Measurements from ENCODE around the gene BCR. TPM values are rescaled to one million over a fixed set of nuclear protein-coding genes. Genes with fewer than 3 reads are reported as not detected.

The BCR gene
- total and polyA plus RNA-seq, 2 of the 4 experiments (the other 2 are of a cell fraction) = 28.9 to 44.6 TPM

DNA sequence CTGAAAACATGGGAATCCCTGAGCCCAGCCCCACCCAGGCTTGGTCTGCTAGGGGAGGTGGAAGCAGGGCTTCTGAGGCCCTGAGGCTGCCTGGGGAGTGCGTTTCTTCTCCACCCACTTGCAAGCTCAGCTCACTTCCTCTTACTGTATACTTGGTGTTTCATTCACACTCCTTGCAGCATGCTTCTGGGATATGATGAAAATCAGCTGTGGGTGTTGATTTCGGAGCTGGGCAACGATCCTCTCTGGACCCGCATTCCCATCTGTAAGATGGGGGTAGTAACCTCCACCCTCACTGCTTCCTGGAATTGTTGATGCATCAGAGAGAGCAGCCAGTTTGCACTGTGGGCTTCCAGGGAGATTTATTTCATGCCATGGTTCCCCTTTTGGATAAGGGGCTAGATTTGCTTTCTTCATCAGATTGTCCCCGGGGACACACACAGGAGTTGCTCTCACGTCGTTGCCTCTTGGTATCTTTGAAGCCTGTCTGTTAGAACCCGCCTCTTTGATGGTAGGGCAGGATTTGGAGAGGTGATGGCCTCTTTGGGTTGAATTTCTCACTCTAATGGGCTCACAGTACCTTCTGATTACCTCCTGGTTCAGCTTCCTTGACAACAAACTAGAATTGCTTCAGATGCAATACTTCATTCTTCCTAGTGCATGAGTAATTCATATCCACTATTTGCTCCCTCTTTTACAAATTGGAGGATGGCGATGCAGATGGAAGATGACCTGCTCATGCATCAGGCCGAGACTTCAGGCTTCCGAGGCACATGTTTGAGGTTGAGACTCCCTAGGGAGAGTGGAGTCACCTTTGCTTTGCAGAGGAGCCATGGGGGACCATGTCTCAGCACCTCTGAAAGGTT is 40.4 kb downstream of the BCR start:
- BruUV-seq (replicated peaks) = no TSS peak
- peaks cover 39 to 94% of the 10 kb centered on the region in 2 experiments for H3K79me1 ChIP-seq (ENCODE audit: low read depth in 1 of 2, low read length in 2 of 2)
- dilution Hi-C loops (cut with HindIII; ENCODE audit: low sequenced_read_pairs, unreplicated experiment) = no loop called here
- peak overlapping the region; percentile 39; the same call in 1 of the 2 replicates for H3K23ac ChIP-seq (ENCODE audit: low read depth, low read length)
- H4K5ac ChIP-seq (ENCODE audit: low read depth, low read length) = peak overlapping the region; percentile 13
- peak overlapping the region; percentile 5 for H2AFZ ChIP-seq (replicated peaks; ENCODE audit: low read length, poor library complexity)
- no peak overlapping the region for H2BK20ac ChIP-seq (ENCODE audit: low read depth, low read length)
- H3K36me3 ChIP-seq (ENCODE audit: control insufficient read depth, insufficient read depth, low read length) = no peaks in the 10 kb centered on the region
- H3K56ac ChIP-seq (ENCODE audit: extremely low read depth, insufficient read depth, low read length) = no peak overlapping the region
- ATAC-seq (ENCODE audit: low read depth) = peak; percentile 25
- peak overlapping the region; percentile 91; the same call in 1 of the 2 replicates for H3K14ac ChIP-seq (replicated peaks; ENCODE audit: low read depth, low read length)
- in situ Hi-C loops (cut with MboI; ENCODE audit: low sequenced_read_pairs) = no loop called here
- peak overlapping the region; percentile 8 for H2AK9ac ChIP-seq (replicated peaks; ENCODE audit: low read depth, low read length, poor library complexity)
- no peak overlapping the region; the same call in 1 of the 2 replicates for H4K91ac ChIP-seq (ENCODE audit: insufficient read depth, low read depth, low read length)
- no peak overlapping the region for H2BK15ac ChIP-seq (ENCODE audit: low read depth, low read length)
- no peak overlapping the region for H3K4me3 ChIP-seq (ENCODE audit: insufficient read depth, low read depth, low read length)
- no CpG with 5 or more reads among the region's 11 CpGs for WGBS, 2 experiments (ENCODE audit: extremely low coverage in 2 of 2, insufficient read length in 1 of 2)
- no peaks in the 10 kb centered on the region for H3K27me3 ChIP-seq (ENCODE audit: control insufficient read depth, insufficient read depth, low read length)
- intact Hi-C loops (cut with micrococcal nuclease) = no loop called here
- 0 out of 4 replicates have a peak overlapping the region, but pooled peaks of 1 of the 2 experiments have one; percentile 2 for H4K8ac ChIP-seq (ENCODE audit: low read depth in 2 of 2, low read length in 2 of 2)
- H3K9me3 ChIP-seq (ENCODE audit: control insufficient read depth, insufficient read depth, low read length) = no peaks in the 10 kb centered on the region
- peaks cover 60% of the 10 kb centered on the region for H3K9me1 ChIP-seq (ENCODE audit: insufficient read depth, low read length)
- H3K27ac ChIP-seq (ENCODE audit: insufficient read depth, low read length) = no peak overlapping the region
- DNase-seq = peak; percentile 53
- peak overlapping the region; percentile 97; the same call in 1 of the 2 replicates for H2AK5ac ChIP-seq (ENCODE audit: low read depth, low read length)
- H3K4ac ChIP-seq (ENCODE audit: low read depth, low read length) = peak overlapping the region; percentile 94
- H2BK5ac ChIP-seq (ENCODE audit: low read depth, low read length, poor library complexity, severe bottlenecking) = peak overlapping the region; percentile 44
- H3K9ac ChIP-seq (ENCODE audit: low read depth, low read length) = no peak overlapping the region
- peak overlapping the region; percentile 25; the same call in 1 of the 2 replicates for H2BK120ac ChIP-seq (ENCODE audit: low read depth, low read length)
- ChIA-PET POLR2A (ENCODE audit: unreplicated experiment) (interaction anchor here (0.6 kb wide), 1 partner anchor 52 kb away, joined by 3 read pairs; no protein-coding TSS in a partner anchor), CTCF (no interaction called here)
- peak overlapping the region; percentile 21 for H3K4me2 ChIP-seq (ENCODE audit: low read depth, low read length)
- H3K4me1 ChIP-seq (ENCODE audit: control insufficient read depth, insufficient read depth, low read length) = peaks cover 43% of the 10 kb centered on the region
- peaks cover 50% of the 10 kb centered on the region for H4K20me1 ChIP-seq (ENCODE audit: insufficient read depth, low read length)
- H3K18ac ChIP-seq (ENCODE audit: low read depth, low read length) = 0 out of 2 replicates have a peak overlapping the region, but pooled peaks have one; percentile 26
- TF ChIP-seq RAD21 (IDR thresholded peaks at IDR 0.05; ENCODE audit: low read length) = no peak
- no peak for TF ChIP-seq BHLHE40 (IDR thresholded peaks at IDR 0.05; ENCODE audit: low read depth, low read length)
- TF ChIP-seq, protein P1, sequence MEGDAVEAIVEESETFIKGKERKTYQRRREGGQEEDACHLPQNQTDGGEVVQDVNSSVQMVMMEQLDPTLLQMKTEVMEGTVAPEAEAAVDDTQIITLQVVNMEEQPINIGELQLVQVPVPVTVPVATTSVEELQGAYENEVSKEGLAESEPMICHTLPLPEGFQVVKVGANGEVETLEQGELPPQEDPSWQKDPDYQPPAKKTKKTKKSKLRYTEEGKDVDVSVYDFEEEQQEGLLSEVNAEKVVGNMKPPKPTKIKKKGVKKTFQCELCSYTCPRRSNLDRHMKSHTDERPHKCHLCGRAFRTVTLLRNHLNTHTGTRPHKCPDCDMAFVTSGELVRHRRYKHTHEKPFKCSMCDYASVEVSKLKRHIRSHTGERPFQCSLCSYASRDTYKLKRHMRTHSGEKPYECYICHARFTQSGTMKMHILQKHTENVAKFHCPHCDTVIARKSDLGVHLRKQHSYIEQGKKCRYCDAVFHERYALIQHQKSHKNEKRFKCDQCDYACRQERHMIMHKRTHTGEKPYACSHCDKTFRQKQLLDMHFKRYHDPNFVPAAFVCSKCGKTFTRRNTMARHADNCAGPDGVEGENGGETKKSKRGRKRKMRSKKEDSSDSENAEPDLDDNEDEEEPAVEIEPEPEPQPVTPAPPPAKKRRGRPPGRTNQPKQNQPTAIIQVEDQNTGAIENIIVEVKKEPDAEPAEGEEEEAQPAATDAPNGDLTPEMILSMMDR (conservative IDR thresholded peaks at IDR 0.05; ENCODE audit: low read depth, low read length) = no peak
- TF ChIP-seq NFE2L2 (IDR thresholded peaks at IDR 0.05; ENCODE audit: low read depth, low read length) = no peak
- TF ChIP-seq RCOR1 (IDR thresholded peaks at IDR 0.05; ENCODE audit: insufficient replicate concordance, low read length) = no peak
- no peak for TF ChIP-seq MXI1 (IDR thresholded peaks at IDR 0.05; ENCODE audit: borderline replicate concordance, low read depth, low read length)
- TF ChIP-seq SMC3 (IDR thresholded peaks at IDR 0.05; ENCODE audit: low read depth, low read length) = no peak
- TF ChIP-seq POLR2A (IDR thresholded peaks at IDR 0.05; ENCODE audit: low read depth, low read length) = no peak
- TF ChIP-seq RFX5 (IDR thresholded peaks at IDR 0.05; ENCODE audit: low read depth, low read length) = no peak
- no peak for TF ChIP-seq CHD1 (IDR thresholded peaks at IDR 0.05; ENCODE audit: low read depth, low read length)
- no peak for TF ChIP-seq FOS (IDR thresholded peaks at IDR 0.05; ENCODE audit: low read depth, low read length)
- no peak for TF ChIP-seq CEBPB (IDR thresholded peaks at IDR 0.05; ENCODE audit: low read depth, low read length)
- TF ChIP-seq, protein P2, sequence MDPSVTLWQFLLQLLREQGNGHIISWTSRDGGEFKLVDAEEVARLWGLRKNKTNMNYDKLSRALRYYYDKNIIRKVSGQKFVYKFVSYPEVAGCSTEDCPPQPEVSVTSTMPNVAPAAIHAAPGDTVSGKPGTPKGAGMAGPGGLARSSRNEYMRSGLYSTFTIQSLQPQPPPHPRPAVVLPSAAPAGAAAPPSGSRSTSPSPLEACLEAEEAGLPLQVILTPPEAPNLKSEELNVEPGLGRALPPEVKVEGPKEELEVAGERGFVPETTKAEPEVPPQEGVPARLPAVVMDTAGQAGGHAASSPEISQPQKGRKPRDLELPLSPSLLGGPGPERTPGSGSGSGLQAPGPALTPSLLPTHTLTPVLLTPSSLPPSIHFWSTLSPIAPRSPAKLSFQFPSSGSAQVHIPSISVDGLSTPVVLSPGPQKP (IDR thresholded peaks at IDR 0.05; ENCODE audit: borderline replicate concordance, low read depth, low read length) = no peak
- TF ChIP-seq, protein P3, sequence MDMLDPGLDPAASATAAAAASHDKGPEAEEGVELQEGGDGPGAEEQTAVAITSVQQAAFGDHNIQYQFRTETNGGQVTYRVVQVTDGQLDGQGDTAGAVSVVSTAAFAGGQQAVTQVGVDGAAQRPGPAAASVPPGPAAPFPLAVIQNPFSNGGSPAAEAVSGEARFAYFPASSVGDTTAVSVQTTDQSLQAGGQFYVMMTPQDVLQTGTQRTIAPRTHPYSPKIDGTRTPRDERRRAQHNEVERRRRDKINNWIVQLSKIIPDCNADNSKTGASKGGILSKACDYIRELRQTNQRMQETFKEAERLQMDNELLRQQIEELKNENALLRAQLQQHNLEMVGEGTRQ (IDR thresholded peaks at IDR 0.05; ENCODE audit: low read depth, low read length) = no peak

Data from IMR-90 (cell line).